GM12878 (cell line): ENCODE results near the gene TACC3. TPM values are rescaled to one million over a fixed set of nuclear protein-coding genes. Genes with fewer than 3 reads are reported as not detected.

Experiments used
- ATAC-seq: fragments of 200-7000 bp; cut with Tn5 transposase; 3 replicates; pipeline ENCODE4 v1.9.1; 2020; ENCODE audit warnings: mild to moderate bottlenecking, moderate library complexity
- BruUV-seq: library from RNA; stranded (reverse); fragments of 400-500 nt; replicated peaks from 2 replicates; lab custom pipeline; 2021; lab: Mats Ljungman, UMichigan
- CTCF ChIA-PET: fragments of 300-600 bp; sonication (Branson Sonifier 250); formaldehyde crosslinking; extraction: SDS; loops from one replicate; lab custom pipeline; 2021; ENCODE audit warnings: inconsistent platforms; lab: Yijun Ruan, JAX
- POLR2A ChIA-PET: fragments of 350-600 bp; formaldehyde crosslinking; extraction: SDS; loops from one replicate; lab custom pipeline; 2021; ENCODE audit warnings: inconsistent platforms; lab: Charles Lee
- RAD21 ChIA-PET: fragments of 300-600 bp; sonication (Branson Sonifier 250); formaldehyde crosslinking; loops from one replicate; lab custom pipeline; 2023; ENCODE audit warnings: antibody characterized with exemption; ENCODE audit not compliant: unreplicated experiment; lab: Charles Lee
- SMC1A ChIA-PET: fragments of 300-600 bp; sonication (Branson Sonifier 250); formaldehyde crosslinking; loops from one replicate; lab custom pipeline; 2023; ENCODE audit not compliant: unreplicated experiment, uncharacterized antibody; lab: Charles Lee
- DNase-seq: peaks from one replicate; pipeline ENCODE4 v3.0.0-alpha.2; 2011; ENCODE audit warnings: low read depth, low spot score
- FAIRE-seq: peaks from 3 replicates; lab custom pipeline; 2011; peaks lifted over from hg19 to GRCh38; lab: Jason Lieb, UNC
- H2AFZ ChIP-seq: 2 replicates; pipeline ENCODE4 v1.6.0; 2011; ENCODE audit warnings: low read depth, low read length, control low read depth; ENCODE audit not compliant: control insufficient read depth
- H3K27ac ChIP-seq: 2 replicates; pipeline ENCODE4 v1.5.1; 2011; ENCODE audit warnings: control low read depth; ENCODE audit not compliant: control insufficient read depth, insufficient read depth
- H3K27me3 ChIP-seq, 2 experiments: replicated peaks in 1 of 2; 2 replicates each; pipeline versions ENCODE4 v1.6.0 to v1.6.1; 2011; ENCODE audit warnings: low read length in 1 of 2; ENCODE audit not compliant: control insufficient read depth in 2 of 2, insufficient read depth in 2 of 2
- H3K36me3 ChIP-seq, 2 experiments: 2 replicates each; pipeline ENCODE4 v1.5.1; 2011; ENCODE audit warnings: low read length in 1 of 2; ENCODE audit not compliant: control insufficient read depth in 2 of 2, insufficient read depth in 2 of 2
- H3K4me1 ChIP-seq: 2 replicates; pipeline ENCODE4 v1.6.1; 2011; ENCODE audit warnings: mild to moderate bottlenecking, low read length, moderate library complexity, mixed read lengths; ENCODE audit not compliant: control insufficient read depth, insufficient read depth
- H3K4me2 ChIP-seq: 2 replicates; pipeline ENCODE4 v1.6.0; 2011; ENCODE audit warnings: control low read depth; ENCODE audit not compliant: control insufficient read depth, insufficient read depth
- H3K4me3 ChIP-seq: fragments of 200-600 bp; sonication (generic); 2 replicates; pipeline ENCODE4 v1.5.1; 2016
- H3K79me2 ChIP-seq: 2 replicates; pipeline ENCODE4 v1.6.0; 2011; ENCODE audit warnings: low read length; ENCODE audit not compliant: control insufficient read depth, insufficient read depth
- H3K9ac ChIP-seq: 2 replicates; pipeline ENCODE4 v1.8.0; 2011; ENCODE audit warnings: low read length, control low read depth, mixed read lengths; ENCODE audit not compliant: control insufficient read depth, insufficient read depth
- H3K9me3 ChIP-seq: replicated peaks from 3 replicates; pipeline ENCODE4 v1.5.1; 2011; ENCODE audit warnings: mild to moderate bottlenecking, low read length; ENCODE audit not compliant: control insufficient read depth, insufficient read depth
- H4K20me1 ChIP-seq: 2 replicates; pipeline ENCODE4 v1.6.0; 2011; ENCODE audit not compliant: control insufficient read depth, insufficient read depth
- BRCA1 ChIP-seq: IDR thresholded peaks from 2 replicates; pipeline ENCODE4 v1.6.1; 2011; ENCODE audit warnings: low read depth, low read length, improper control_type of control experiment
- CBFB ChIP-seq: IDR thresholded peaks from 2 replicates; pipeline ENCODE4 v1.6.1; 2016; ENCODE audit warnings: antibody characterized with exemption, low read depth
- SMARCA5 ChIP-seq: fragments of 450-650 bp; IDR thresholded peaks from 2 replicates; pipeline ENCODE4 v1.6.1; 2017; ENCODE audit warnings: mild to moderate bottlenecking
- WGBS: methylation state at CpG from one replicate; pipeline ENCODE4 v1.1.6; 2016; ENCODE audit warnings: low lambda C conversion rate; ENCODE audit not compliant: insufficient replicate concordance, insufficient coverage; ENCODE audit errors: missing lambda C conversion rate; 5-methylcytosine and 5-hydroxymethylcytosine counted together
- in situ Hi-C: fragments of 300-500 bp; cut with MboI; formaldehyde crosslinking; loops from 9 replicates; pipeline ENCODE4 v1.14.3; 2018; ENCODE audit warnings: mixed read lengths
- intact Hi-C: fragments of 100-400 bp; cut with micrococcal nuclease; formaldehyde crosslinking; loops from one replicate; pipeline ENCODE4 v1.14.2; 2022; ENCODE audit not compliant: unreplicated experiment
- polyA plus RNA-seq, 11 experiments: library from polyadenylated mRNA; depleted of rRNA in 4 of 11; unstranded in 6 of 11; stranded (reverse) in 5 of 11; fragments of >200 nt; fragmentation: Nextera tagmentation in 4 of 11; fragmentation: Illumina TruSeq in 1 of 11; extraction: Ambion mirVana in 4 of 11; extraction: Trizol in 1 of 11; gene quantifications; 1 replicate in 1 of 11; 2 replicates in 10 of 11; pipeline versions ENCODE4 v1.2.1 to v1.2.3, GENCODE V29; 2011 to 2016; ENCODE audit warnings: inconsistent platforms in 2 of 11, missing spikeins in 2 of 11, low read depth in 1 of 11
- total RNA-seq, 4 experiments: library from RNA; depleted of rRNA in 3 of 4; stranded (reverse); fragments of >200 nt in 3 of 4; fragmentation: Illumina TruSeq in 1 of 4; extraction: Trizol in 1 of 4; gene quantifications; 2 replicates each; pipeline versions ENCODE4 v1.2.1 to v1.2.3, GENCODE V29; 2013 to 2021
- TF ChIP-seq, protein P1 (sequence below): IDR thresholded peaks from 2 replicates; pipeline ENCODE4 v1.6.1; 2012; ENCODE audit warnings: mild to moderate bottlenecking, low read depth, low read length

TACC3 gene
- total and polyA plus RNA-seq, 10 of the 15 experiments (the other 5 are each of a cell fraction or from before 2014, with no cell fraction given), result 2.8 to 121 (median 73.3) TPM

DNA sequence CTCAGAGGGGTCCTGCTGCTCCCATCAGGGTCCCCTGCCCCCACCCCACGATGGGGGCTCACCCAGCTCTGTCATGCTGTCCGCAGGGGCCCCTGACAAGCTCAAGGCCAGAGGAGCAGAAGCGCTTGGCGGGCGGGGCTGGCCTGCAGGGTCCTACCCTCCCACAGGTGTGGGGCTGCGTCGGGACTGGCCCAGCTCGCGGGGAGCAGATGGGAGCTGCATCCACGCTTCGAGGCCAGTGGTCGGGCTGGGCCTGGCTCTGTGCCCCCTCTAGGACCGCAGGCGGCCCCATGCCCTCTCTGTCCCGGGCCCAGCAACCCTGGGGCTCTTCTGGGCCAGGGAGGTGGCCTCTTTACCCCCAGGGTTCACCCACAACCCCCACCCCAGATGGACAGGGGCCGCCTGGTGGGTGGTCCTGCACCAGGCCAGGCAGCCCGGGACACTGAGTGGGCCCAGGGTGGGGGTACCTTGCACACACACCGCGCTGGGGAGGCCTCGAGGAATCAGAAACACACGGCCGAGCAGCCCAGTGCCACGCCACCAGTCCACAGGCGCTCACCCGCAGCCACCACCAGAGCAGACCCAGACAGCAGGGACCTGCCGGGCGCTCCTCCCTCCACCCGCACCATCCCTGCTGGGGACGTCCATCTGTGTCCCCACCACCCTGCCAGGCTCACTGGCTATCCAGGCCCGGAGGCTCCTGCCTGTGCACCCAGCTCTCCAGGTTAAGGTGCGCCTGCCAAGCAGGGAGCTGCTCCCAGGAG lies 30.0 kb downstream of the TACC3 start:
- Histone ChIP-seq H4K20me1 (no peaks in the 10 kb centered on the region), H3K79me2 (no peaks in the 10 kb centered on the region), H3K4me1 (no peaks in the 10 kb centered on the region), H2AFZ (no peak overlapping the region), H3K9ac (no peak overlapping the region), H3K27ac (no peak overlapping the region), H3K36me3 (no peaks in the 10 kb centered on the region), H3K4me3 (no peak overlapping the region), H3K9me3 (no peaks in the 10 kb centered on the region), H3K27me3 (no peaks in the 10 kb centered on the region), H3K4me2 (no peak overlapping the region)
- no peak for DNase-seq
- RAD21 ChIA-PET, result interaction anchor here (1.8 kb wide), 1 partner anchor 148 kb away, joined by 7 read pairs; no protein-coding TSS in a partner anchor
- in situ Hi-C loops (no loop called here), intact Hi-C loops (no loop called here)
- WGBS, result 53% methylated on average over 31 of the region's 31 CpGs
- no peak for FAIRE-seq
- BruUV-seq, result no TSS peak
- SMC1A ChIA-PET, result no interaction called here
- TF ChIP-seq SMARCA5 (no peak), CBFB (no peak), BRCA1 (no peak)
- TF ChIP-seq, protein P1, sequence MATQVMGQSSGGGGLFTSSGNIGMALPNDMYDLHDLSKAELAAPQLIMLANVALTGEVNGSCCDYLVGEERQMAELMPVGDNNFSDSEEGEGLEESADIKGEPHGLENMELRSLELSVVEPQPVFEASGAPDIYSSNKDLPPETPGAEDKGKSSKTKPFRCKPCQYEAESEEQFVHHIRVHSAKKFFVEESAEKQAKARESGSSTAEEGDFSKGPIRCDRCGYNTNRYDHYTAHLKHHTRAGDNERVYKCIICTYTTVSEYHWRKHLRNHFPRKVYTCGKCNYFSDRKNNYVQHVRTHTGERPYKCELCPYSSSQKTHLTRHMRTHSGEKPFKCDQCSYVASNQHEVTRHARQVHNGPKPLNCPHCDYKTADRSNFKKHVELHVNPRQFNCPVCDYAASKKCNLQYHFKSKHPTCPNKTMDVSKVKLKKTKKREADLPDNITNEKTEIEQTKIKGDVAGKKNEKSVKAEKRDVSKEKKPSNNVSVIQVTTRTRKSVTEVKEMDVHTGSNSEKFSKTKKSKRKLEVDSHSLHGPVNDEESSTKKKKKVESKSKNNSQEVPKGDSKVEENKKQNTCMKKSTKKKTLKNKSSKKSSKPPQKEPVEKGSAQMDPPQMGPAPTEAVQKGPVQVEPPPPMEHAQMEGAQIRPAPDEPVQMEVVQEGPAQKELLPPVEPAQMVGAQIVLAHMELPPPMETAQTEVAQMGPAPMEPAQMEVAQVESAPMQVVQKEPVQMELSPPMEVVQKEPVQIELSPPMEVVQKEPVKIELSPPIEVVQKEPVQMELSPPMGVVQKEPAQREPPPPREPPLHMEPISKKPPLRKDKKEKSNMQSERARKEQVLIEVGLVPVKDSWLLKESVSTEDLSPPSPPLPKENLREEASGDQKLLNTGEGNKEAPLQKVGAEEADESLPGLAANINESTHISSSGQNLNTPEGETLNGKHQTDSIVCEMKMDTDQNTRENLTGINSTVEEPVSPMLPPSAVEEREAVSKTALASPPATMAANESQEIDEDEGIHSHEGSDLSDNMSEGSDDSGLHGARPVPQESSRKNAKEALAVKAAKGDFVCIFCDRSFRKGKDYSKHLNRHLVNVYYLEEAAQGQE, result no peak
- CTCF ChIA-PET, result interaction anchor here (1.8 to 2.5 kb wide), 2 partner anchors 59 to 148 kb away, joined by 8 to 11 read pairs; no protein-coding TSS in a partner anchor
- ATAC-seq, result no peak
- POLR2A ChIA-PET, result no interaction called here
